Measurements from ENCODE around the gene KCNQ1. TPM values are rescaled to one million over a fixed set of nuclear protein-coding genes. Genes with fewer than 3 reads are reported as not detected.

Gene KCNQ1
- total and polyA plus RNA-seq, 8 donors: 7.1 to 37.7 (median 9.9) TPM

- no peak for TF ChIP-seq CTCF (IDR thresholded peaks at IDR 0.05)
- no peak for ATAC-seq
- intact Hi-C loops (cut with DNase I): no loop called here
Observed at GRCh38 chr11:2687223-2687530, 242.4 kb downstream of the KCNQ1 start.

GRCh38 chr11:2687782-2688191 is 243.0 kb downstream of the KCNQ1 start:
- TF ChIP-seq CTCF (IDR thresholded peaks at IDR 0.05): no peak
- no peaks in the 10 kb centered on the region for H3K27me3 ChIP-seq
- H3K4me1 ChIP-seq: peaks cover 11 to 26% of the 10 kb centered on the region in 2 donors
- H3K4me3 ChIP-seq: no peak overlapping the region
- H3K36me3 ChIP-seq: no peaks in the 10 kb centered on the region
- intact Hi-C loops (cut with DNase I): no loop called here
- ATAC-seq: no peak
- H3K27ac ChIP-seq: no peak overlapping the region
- DNase-seq: peak in 2 of 4 donors; percentile 29 to 38
- no peaks in the 10 kb centered on the region for H3K9me3 ChIP-seq

More at GRCh38 chr11:2687223-2687530, 242.4 kb downstream of the KCNQ1 start:
- no peak overlapping the region for H3K4me3 ChIP-seq
- no peaks in the 10 kb centered on the region for H3K9me3 ChIP-seq
- H3K4me1 ChIP-seq: peaks cover 5 to 20% of the 10 kb centered on the region in 2 donors
- H3K36me3 ChIP-seq: no peaks in the 10 kb centered on the region
- H3K27ac ChIP-seq: no peak overlapping the region
- DNase-seq: no peak
- no peaks in the 10 kb centered on the region for H3K27me3 ChIP-seq

GRCh38 chr11:2688381-2689231 is 243.8 kb downstream of the KCNQ1 start:
- H3K4me3 ChIP-seq: no peak overlapping the region
- H3K4me1 ChIP-seq: peaks cover 12 to 27% of the 10 kb centered on the region in 2 donors
- intact Hi-C loops (cut with DNase I): no loop called here
- DNase-seq: peak in 2 of 4 donors; percentile 23 to 39
- TF ChIP-seq CTCF (IDR thresholded peaks at IDR 0.05): no peak
- ATAC-seq: no peak
- H3K27ac ChIP-seq: no peak overlapping the region
- no peaks in the 10 kb centered on the region for H3K27me3 ChIP-seq
- H3K9me3 ChIP-seq: no peaks in the 10 kb centered on the region
- H3K36me3 ChIP-seq: no peaks in the 10 kb centered on the region

- no peak for TF ChIP-seq CTCF (IDR thresholded peaks at IDR 0.05)
- Histone ChIP-seq H3K4me3 (no peak overlapping the region), H3K9me3 (no peaks in the 10 kb centered on the region), H3K4me1 (peaks cover 12 to 27% of the 10 kb centered on the region in 2 donors), H3K27me3 (no peaks in the 10 kb centered on the region), H3K36me3 (peaks cover 0 to 5% of the 10 kb centered on the region in 2 donors), H3K27ac (no peak overlapping the region)
- DNase-seq: peak in 1 of 4 donors; percentile 15
- ATAC-seq: no peak
- intact Hi-C loops (cut with DNase I): no loop called here
Observed at GRCh38 chr11:2689651-2690575, 245.1 kb downstream of the KCNQ1 start.
